Neural cell (in vitro differentiated cells): Measurements from ENCODE around the gene ROBO1.

ENCODE experiments used
- CTCF ChIP-seq: fragments of 450-650 bp; IDR thresholded peaks from 2 replicates; pipeline ENCODE4 v1.5.1; 2014; ENCODE audit warnings: antibody characterized with exemption, mild to moderate bottlenecking, moderate library complexity; ENCODE audit not compliant: poor library complexity, severe bottlenecking
- EP300 ChIP-seq: fragments of 450-650 bp; conservative IDR thresholded peaks from 2 replicates; pipeline ENCODE4 v1.6.1; 2014; ENCODE audit warnings: antibody characterized with exemption, mild to moderate bottlenecking, moderate library complexity; ENCODE audit not compliant: poor library complexity, severe bottlenecking
- EZH2 ChIP-seq: fragments of 200-600, 300-800 bp; shearing (Covaris generic), sonication (generic); IDR thresholded peaks from 2 replicates; pipeline ENCODE4 v1.6.1; 2014; ENCODE audit warnings: antibody characterized with exemption, low read length, borderline replicate concordance, mild to moderate bottlenecking; ENCODE audit not compliant: insufficient read depth, poor library complexity, severe bottlenecking
- POLR2AphosphoS5 ChIP-seq: IDR thresholded peaks from 2 replicates; pipeline ENCODE4 v1.6.1; 2012
- RAD21 ChIP-seq: fragments of 450-650 bp; conservative IDR thresholded peaks from 2 replicates; pipeline ENCODE4 v1.6.1; 2014; ENCODE audit warnings: antibody characterized with exemption, mild to moderate bottlenecking, moderate library complexity
- SMC3 ChIP-seq: fragments of 450-650 bp; conservative IDR thresholded peaks from 2 replicates; pipeline ENCODE4 v1.6.1; 2014; ENCODE audit warnings: antibody characterized with exemption, mild to moderate bottlenecking, moderate library complexity; ENCODE audit not compliant: poor library complexity
- TAF1 ChIP-seq: IDR thresholded peaks from 2 replicates; pipeline ENCODE4 v1.6.1; 2012; ENCODE audit warnings: low read depth

GRCh38 chr3:78880603-78881461 lies 887.0 kb downstream of the ROBO1 start:
- TF ChIP-seq CTCF, result no peak
- no peak for TF ChIP-seq TAF1
- peak; percentile 14 for TF ChIP-seq POLR2AphosphoS5
- no peak for TF ChIP-seq EZH2
- no peak for TF ChIP-seq RAD21
- TF ChIP-seq EP300, result no peak
- TF ChIP-seq SMC3, result no peak
